ENCODE results near the gene AAMP. TPM values are rescaled to one million over a fixed set of nuclear protein-coding genes. Genes with fewer than 3 reads are reported as not detected.
"Not testable (repeated sequence)": the region's sequence is repeated elsewhere in the genome, so short reads cannot be mapped to it uniquely, and the experiment has no call there.

AAMP gene
- total and polyA plus RNA-seq, 2 experiments from 2014 or later, result 90.8 to 203 TPM

- H3K79me2 ChIP-seq (replicated peaks; ENCODE audit: insufficient read depth), result no peaks in the 10 kb centered on the region
- H3K4me3 ChIP-seq, result no peak overlapping the region
- Mint-ChIP-seq H3K36me3 (ENCODE audit: low read depth) (no peaks in the 10 kb centered on the region), H3K4me3 (no peak overlapping the region), H3K27ac (no peak overlapping the region), H3K9me3 (no peaks in the 10 kb centered on the region), H3K27me3 (ENCODE audit: insufficient read depth, low read depth, poor library complexity) (no peaks in the 10 kb centered on the region), H3K4me1 (peaks cover 14% of the 10 kb centered on the region)
- no peak overlapping the region for H3K27ac ChIP-seq (ENCODE audit: low read depth)
- H3K36me3 ChIP-seq (ENCODE audit: insufficient read depth), result no peaks in the 10 kb centered on the region
- DNase-seq (ENCODE audit: low spot score), result no peak
- H3K4me1 ChIP-seq (ENCODE audit: insufficient read depth), result peaks cover 7% of the 10 kb centered on the region
- H3K9me2 ChIP-seq (ENCODE audit: insufficient read depth), result no peaks in the 10 kb centered on the region
- no peaks in the 10 kb centered on the region; the same call in 1 of the 2 replicates for H4K20me1 ChIP-seq (replicated peaks; ENCODE audit: insufficient read depth)
- no peak for ATAC-seq
- no peak overlapping the region for H2AFZ ChIP-seq
- H3K4me2 ChIP-seq, result no peak overlapping the region
- TF ChIP-seq JUNB (IDR thresholded peaks at IDR 0.05; ENCODE audit: unreplicated experiment) (no peak), CTCF (conservative IDR thresholded peaks at IDR 0.05; ENCODE audit: low read depth in 2 of 2) (no peak)
- no peaks in the 10 kb centered on the region for H3K27me3 ChIP-seq (ENCODE audit: insufficient read depth)
- 0 out of 2 replicates have a peak, but pooled peaks cover 3% of the 10 kb centered on the region for H3F3A ChIP-seq (replicated peaks; ENCODE audit: low read depth)
These were observed 47.3 kb upstream of the AAMP start for GRCh38 chr2:218317303-218317630.

GRCh38 chr2:218315397-218315796 is 45.5 kb upstream of the AAMP start:
- Histone ChIP-seq H3K27me3 (ENCODE audit: insufficient read depth) (no peaks in the 10 kb centered on the region), H3K9me2 (ENCODE audit: insufficient read depth) (no peaks in the 10 kb centered on the region), H3K4me2 (no peak overlapping the region), H3K27ac (ENCODE audit: low read depth) (no peak overlapping the region), H2AFZ (no peak overlapping the region), H4K20me1 (replicated peaks; ENCODE audit: insufficient read depth) (no peaks in the 10 kb centered on the region; the same call in 1 of the 2 replicates), H3K4me1 (ENCODE audit: insufficient read depth) (0 out of 2 replicates have a peak, but pooled peaks cover 3% of the 10 kb centered on the region), H3F3A (replicated peaks; ENCODE audit: low read depth) (no peaks in the 10 kb centered on the region), H3K79me2 (replicated peaks; ENCODE audit: insufficient read depth) (no peaks in the 10 kb centered on the region), H3K36me3 (ENCODE audit: insufficient read depth) (no peaks in the 10 kb centered on the region), H3K4me3 (no peak overlapping the region)
- ATAC-seq (no peak), DNase-seq (ENCODE audit: low spot score) (no peak)
- Mint-ChIP-seq H3K4me3 (no peak overlapping the region), H3K27me3 (ENCODE audit: insufficient read depth, low read depth, poor library complexity) (no peaks in the 10 kb centered on the region), H3K36me3 (ENCODE audit: low read depth) (no peaks in the 10 kb centered on the region), H3K4me1 (peaks cover 5% of the 10 kb centered on the region), H3K27ac (no peak overlapping the region), H3K9me3 (no peaks in the 10 kb centered on the region)
- TF ChIP-seq NANOG (IDR thresholded peaks at IDR 0.05; ENCODE audit: borderline replicate concordance) (no peak), EZH2phosphoT487 (IDR thresholded peaks at IDR 0.05; ENCODE audit: unreplicated experiment) (no peak), ZNF114 (CRISPR knock-in tag; IDR thresholded peaks at IDR 0.05) (no peak), JUNB (IDR thresholded peaks at IDR 0.05; ENCODE audit: unreplicated experiment) (no peak), CTCF (conservative IDR thresholded peaks at IDR 0.05; ENCODE audit: low read depth in 2 of 2) (no peak), REST (IDR thresholded peaks at IDR 0.05; ENCODE audit: unreplicated experiment) (no peak), ZNF331 (CRISPR knock-in tag; IDR thresholded peaks at IDR 0.05; ENCODE audit: low read depth) (no peak)

GRCh38 chr2:218314764-218315163 is 44.8 kb upstream of the AAMP start:
- not testable (repeated sequence) for H3K9me3 Mint-ChIP-seq; H3K4me3 ChIP-seq; H3K36me3 Mint-ChIP-seq (ENCODE audit: low read depth); H3K27ac Mint-ChIP-seq; H3K27ac ChIP-seq (ENCODE audit: low read depth); H3F3A ChIP-seq (replicated peaks; ENCODE audit: low read depth); ATAC-seq; H3K9me2 ChIP-seq (ENCODE audit: insufficient read depth); H3K4me3 Mint-ChIP-seq; DNase-seq (ENCODE audit: low spot score); H3K4me1 Mint-ChIP-seq; H3K79me2 ChIP-seq (replicated peaks; ENCODE audit: insufficient read depth); H3K4me1 ChIP-seq (ENCODE audit: insufficient read depth); H3K36me3 ChIP-seq (ENCODE audit: insufficient read depth); H4K20me1 ChIP-seq (replicated peaks; ENCODE audit: insufficient read depth); H3K27me3 Mint-ChIP-seq (ENCODE audit: insufficient read depth, low read depth, poor library complexity); H3K4me2 ChIP-seq; H2AFZ ChIP-seq; H3K27me3 ChIP-seq (ENCODE audit: insufficient read depth)

Measured in GM23338 (cell line).